HUES48 (cell line): ENCODE data around the gene RHEB.

Experiments used
- H3K27ac ChIP-seq: one replicate; pipeline ENCODE4 v1.7.0; 2013; ENCODE audit warnings: low read depth, low read length, inconsistent platforms
- H3K27me3 ChIP-seq: 2 replicates; pipeline ENCODE4 v1.6.1; 2013; ENCODE audit warnings: mild to moderate bottlenecking, low read length; ENCODE audit not compliant: control insufficient read depth, insufficient read depth
- H3K36me3 ChIP-seq: 2 replicates; pipeline ENCODE4 v1.6.1; 2013; ENCODE audit warnings: low read length; ENCODE audit not compliant: control insufficient read depth, insufficient read depth
- H3K4me1 ChIP-seq: 2 replicates; pipeline ENCODE4 v1.6.1; 2013; ENCODE audit warnings: mild to moderate bottlenecking, low read length; ENCODE audit not compliant: control insufficient read depth, insufficient read depth
- H3K4me3 ChIP-seq: 2 replicates; pipeline ENCODE4 v1.5.1; 2013; ENCODE audit warnings: mild to moderate bottlenecking, low read depth, low read length
- H3K9ac ChIP-seq: 2 replicates; pipeline ENCODE4 v1.6.1; 2013; ENCODE audit warnings: mild to moderate bottlenecking, low read depth, low read length, moderate library complexity
- H3K9me3 ChIP-seq: 2 replicates; pipeline ENCODE4 v1.6.1; 2013; ENCODE audit warnings: low read length; ENCODE audit not compliant: control insufficient read depth, insufficient read depth

The RHEB gene

DNA sequence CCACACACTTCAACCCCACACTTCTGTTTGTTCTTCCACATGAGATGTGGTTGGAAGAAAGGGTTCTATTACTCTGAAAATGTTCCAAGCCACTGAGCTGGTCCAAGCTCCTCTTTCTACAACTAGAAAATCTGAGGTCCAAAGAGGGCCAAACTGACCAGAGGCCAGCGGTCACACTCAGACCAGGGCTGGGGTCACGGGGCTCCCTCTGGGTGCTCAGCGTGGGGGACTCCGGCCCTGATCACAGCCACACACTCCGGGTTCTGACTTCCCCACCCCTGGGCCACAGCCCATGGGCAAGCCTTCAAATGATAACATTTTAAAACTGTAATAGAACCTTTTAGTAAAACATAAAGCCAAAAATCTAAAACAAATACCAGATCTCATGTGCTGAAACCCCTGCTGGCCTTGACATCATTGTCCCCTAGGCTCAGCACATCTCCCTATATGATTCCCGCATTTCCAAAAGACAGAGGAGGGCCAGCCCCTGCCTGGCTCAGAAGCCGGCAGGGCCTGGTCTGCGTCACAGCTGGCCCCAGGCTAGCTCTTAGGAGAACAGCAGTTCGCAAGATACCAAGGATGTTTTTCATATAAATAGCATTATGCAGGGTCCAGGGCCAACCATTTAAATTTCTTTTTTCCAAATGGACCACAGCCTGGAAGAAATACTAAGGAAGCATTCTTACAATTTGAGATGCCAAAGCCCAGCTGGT lies 83.1 kb downstream of the RHEB start:
- H3K27me3 ChIP-seq, result peaks cover 9% of the 10 kb centered on the region

GRCh38 chr7:151435971-151436370 lies 83.7 kb downstream of the RHEB start:
- Histone ChIP-seq H3K27me3 (peaks cover 9% of the 10 kb centered on the region), H3K27ac (no peak overlapping the region), H3K4me3 (no peak overlapping the region), H3K36me3 (no peaks in the 10 kb centered on the region), H3K9me3 (no peaks in the 10 kb centered on the region), H3K4me1 (peaks cover 9% of the 10 kb centered on the region; the same call in 1 of the 2 replicates), H3K9ac (no peak overlapping the region)

More for the DNA sequence above, 83.1 kb downstream of the RHEB start:
- Histone ChIP-seq H3K27ac (no peak overlapping the region), H3K4me1 (peaks cover 16% of the 10 kb centered on the region), H3K36me3 (no peaks in the 10 kb centered on the region), H3K9me3 (no peaks in the 10 kb centered on the region), H3K4me3 (no peak overlapping the region), H3K9ac (no peak overlapping the region)

DNA sequence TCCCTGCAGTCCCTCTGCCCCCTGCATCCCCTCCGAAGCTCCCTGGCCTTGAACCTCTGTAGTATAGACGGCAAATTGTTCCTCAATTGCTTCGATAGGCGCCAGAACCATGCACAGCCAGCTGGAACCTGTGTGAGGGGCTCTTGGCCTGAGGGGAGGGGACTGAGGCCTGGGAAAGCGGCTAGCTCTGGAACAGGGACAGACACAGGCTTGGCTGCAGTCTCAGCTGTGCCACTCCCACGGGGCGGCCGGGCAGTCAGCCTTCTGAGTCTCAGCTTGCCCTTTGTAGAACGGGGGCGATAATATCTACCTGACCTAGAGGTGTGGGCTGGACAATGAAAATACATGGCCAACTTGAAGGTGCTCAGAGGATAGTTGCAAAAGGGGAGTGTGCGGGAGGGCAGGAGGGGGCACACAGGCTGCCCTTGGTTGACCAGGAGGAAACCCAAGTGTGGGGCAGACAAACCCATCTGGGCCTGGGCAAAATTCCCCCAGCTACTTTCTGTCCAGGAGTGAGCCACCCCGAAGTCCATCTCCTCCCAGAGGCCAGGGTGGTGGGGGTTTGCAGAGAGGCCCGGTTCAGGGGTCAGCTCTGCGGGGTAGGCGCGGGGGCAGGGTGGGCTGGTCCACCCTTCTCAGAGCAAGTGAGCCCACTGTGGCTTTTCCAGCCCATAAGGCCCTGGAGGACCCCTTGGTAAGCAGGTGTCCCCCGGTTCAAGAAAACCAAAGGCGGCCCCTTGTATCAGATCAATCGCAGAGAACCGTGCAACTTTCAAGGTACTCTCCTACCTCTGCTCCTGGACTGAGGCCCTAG lies 84.4 kb downstream of the RHEB start:
- Histone ChIP-seq H3K4me1 (peaks cover 4% of the 10 kb centered on the region; the same call in 1 of the 2 replicates), H3K9me3 (no peaks in the 10 kb centered on the region), H3K36me3 (no peaks in the 10 kb centered on the region), H3K4me3 (no peak overlapping the region), H3K9ac (no peak overlapping the region), H3K27me3 (peaks cover 9% of the 10 kb centered on the region), H3K27ac (no peak overlapping the region)

DNA sequence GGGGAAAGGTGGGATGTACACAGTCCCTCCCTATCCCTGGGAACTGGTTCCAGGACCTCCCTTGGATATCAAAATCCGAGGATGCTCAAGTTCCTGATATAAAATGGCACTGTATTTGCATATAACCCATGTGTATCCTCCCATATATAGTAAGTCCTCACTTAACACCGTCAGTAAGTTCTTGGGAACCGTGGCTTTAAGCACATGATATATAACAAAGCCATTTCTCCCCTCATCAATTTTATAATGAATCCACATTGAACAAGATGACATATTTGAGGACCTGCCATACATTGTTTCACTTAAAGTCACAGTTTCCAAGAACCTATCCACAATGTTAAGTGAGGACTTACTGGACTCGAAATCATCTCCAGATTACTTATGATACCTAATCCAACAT lies 85.1 kb downstream of the RHEB start:
- Histone ChIP-seq H3K36me3 (no peaks in the 10 kb centered on the region), H3K27me3 (peaks cover 9% of the 10 kb centered on the region), H3K27ac (no peak overlapping the region), H3K9ac (no peak overlapping the region), H3K4me3 (no peak overlapping the region), H3K4me1 (peaks cover 11% of the 10 kb centered on the region), H3K9me3 (no peaks in the 10 kb centered on the region)

- H3K4me1 ChIP-seq, result peaks cover 13% of the 10 kb centered on the region
- no peak overlapping the region for H3K27ac ChIP-seq
- no peak overlapping the region for H3K9ac ChIP-seq
- H3K9me3 ChIP-seq, result no peaks in the 10 kb centered on the region
- H3K36me3 ChIP-seq, result no peaks in the 10 kb centered on the region
- H3K4me3 ChIP-seq, result no peak overlapping the region
- peaks cover 2% of the 10 kb centered on the region for H3K27me3 ChIP-seq
Measured at GRCh38 chr7:151433721-151434400, 85.8 kb downstream of the RHEB start.

GRCh38 chr7:151432658-151433521 lies 86.8 kb downstream of the RHEB start:
- no peaks in the 10 kb centered on the region for H3K9me3 ChIP-seq
- peaks cover 22% of the 10 kb centered on the region for H3K4me1 ChIP-seq
- H3K4me3 ChIP-seq, result no peak overlapping the region
- no peak overlapping the region for H3K27ac ChIP-seq
- H3K27me3 ChIP-seq, result no peaks in the 10 kb centered on the region
- no peak overlapping the region for H3K9ac ChIP-seq
- H3K36me3 ChIP-seq, result no peaks in the 10 kb centered on the region

GRCh38 chr7:151431768-151432311 lies 87.9 kb downstream of the RHEB start:
- H3K9ac ChIP-seq, result no peak overlapping the region
- no peaks in the 10 kb centered on the region; the same call in 1 of the 2 replicates for H3K27me3 ChIP-seq
- H3K4me1 ChIP-seq, result peaks cover 24% of the 10 kb centered on the region
- H3K4me3 ChIP-seq, result no peak overlapping the region
- no peak overlapping the region for H3K27ac ChIP-seq
- no peaks in the 10 kb centered on the region for H3K9me3 ChIP-seq
- H3K36me3 ChIP-seq, result no peaks in the 10 kb centered on the region

DNA sequence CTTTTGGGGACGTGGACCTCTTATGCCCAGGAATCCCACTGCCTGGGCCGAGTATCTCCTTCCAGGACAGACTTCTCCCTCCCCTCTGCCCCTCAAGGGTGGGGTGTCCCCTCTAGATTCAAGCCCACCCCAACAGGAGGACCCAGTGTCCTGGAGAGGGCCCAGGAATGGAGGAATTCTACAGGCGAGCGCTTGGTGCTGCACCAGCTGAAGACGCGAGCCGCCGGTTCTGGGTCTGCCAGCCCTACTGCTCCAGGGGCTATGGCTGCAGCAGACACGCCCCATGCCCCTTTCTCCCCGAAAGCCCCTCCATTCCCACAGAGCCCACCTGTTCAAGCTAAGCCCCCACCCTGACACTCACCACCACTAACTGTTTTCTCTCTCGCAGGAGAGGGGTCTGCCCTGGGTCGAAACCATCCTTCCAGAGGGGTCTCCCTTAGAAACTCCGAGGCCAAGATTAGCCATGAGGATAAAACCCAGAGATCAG lies 88.4 kb downstream of the RHEB start:
- Histone ChIP-seq H3K9me3 (no peaks in the 10 kb centered on the region), H3K36me3 (no peaks in the 10 kb centered on the region), H3K4me3 (no peak overlapping the region), H3K27me3 (no peaks in the 10 kb centered on the region; the same call in 1 of the 2 replicates), H3K9ac (no peak overlapping the region), H3K27ac (no peak overlapping the region), H3K4me1 (peaks cover 24% of the 10 kb centered on the region)

GRCh38 chr7:151430391-151431205 lies 89.1 kb downstream of the RHEB start:
- H3K36me3 ChIP-seq, result no peaks in the 10 kb centered on the region
- H3K27ac ChIP-seq, result no peak overlapping the region
- no peaks in the 10 kb centered on the region for H3K9me3 ChIP-seq
- H3K4me1 ChIP-seq, result peaks cover 24% of the 10 kb centered on the region
- H3K9ac ChIP-seq, result no peak overlapping the region
- H3K27me3 ChIP-seq, result no peaks in the 10 kb centered on the region; the same call in 1 of the 2 replicates
- H3K4me3 ChIP-seq, result no peak overlapping the region
